Smooth muscle cell of the brain vasculature (primary cell): ENCODE results near the gene DPP6.
"Not testable (repeated sequence)": the region's sequence is repeated elsewhere in the genome, so short reads cannot be mapped to it uniquely, and the experiment has no call there.

Experiments used
- DNase-seq: peaks from one replicate; pipeline ENCODE4 v3.0.0-alpha.2; 2012; ENCODE audit warnings: low read depth, low spot score

The DPP6 gene

GRCh38 chr7:154907651-154908620 lies 855.7 kb downstream of the DPP6 start:
- DNase-seq, result no peak

GRCh38 chr7:154909241-154910105 lies 857.3 kb downstream of the DPP6 start:
- DNase-seq, result no peak

GRCh38 chr7:154910125-154910524 lies 857.9 kb downstream of the DPP6 start:
- DNase-seq, result no peak

- no peak for DNase-seq
Observed at GRCh38 chr7:154910977-154911376, 858.8 kb downstream of the DPP6 start.

GRCh38 chr7:154911411-154911810 lies 859.2 kb downstream of the DPP6 start:
- no peak for DNase-seq

- DNase-seq, result no peak
Observed at GRCh38 chr7:154911862-154912455, 859.8 kb downstream of the DPP6 start.

- DNase-seq, result no peak
Observed at GRCh38 chr7:154912871-154913637, 860.9 kb downstream of the DPP6 start.

- DNase-seq, result peak; percentile 28
Observed at GRCh38 chr7:154913638-154914307, 861.6 kb downstream of the DPP6 start.

- DNase-seq, result no peak
Observed at GRCh38 chr7:154914308-154914995, 862.3 kb downstream of the DPP6 start.

GRCh38 chr7:154914996-154915380 lies 862.8 kb downstream of the DPP6 start:
- DNase-seq, result no peak

- DNase-seq, result no peak
Observed at GRCh38 chr7:154915600-154915999, 863.4 kb downstream of the DPP6 start.

GRCh38 chr7:154916381-154916780 lies 864.2 kb downstream of the DPP6 start:
- no peak for DNase-seq

- DNase-seq, result no peak
Observed at GRCh38 chr7:154916856-154917807, 864.9 kb downstream of the DPP6 start.

GRCh38 chr7:154917808-154918160 lies 865.6 kb downstream of the DPP6 start:
- no peak for DNase-seq

- no peak for DNase-seq
Observed at GRCh38 chr7:154918266-154918665, 866.1 kb downstream of the DPP6 start.

- no peak for DNase-seq
Observed at GRCh38 chr7:154918741-154919140, 866.5 kb downstream of the DPP6 start.

- DNase-seq, result no peak
Observed at GRCh38 chr7:154919344-154920225, 867.4 kb downstream of the DPP6 start.

GRCh38 chr7:154922472-154922871 lies 870.3 kb downstream of the DPP6 start:
- DNase-seq, result not testable (repeated sequence)
